IMR-90 (cell line): ENCODE measurements around the gene COL13A1.

Experiments
- BHLHE40 ChIP-seq: fragments of 150-350 bp; IDR thresholded peaks from 2 replicates; pipeline ENCODE4 v1.6.1; 2016; ENCODE audit warnings: mild to moderate bottlenecking, low read depth, low read length
- CTCF ChIP-seq: conservative IDR thresholded peaks from 2 replicates; pipeline ENCODE4 v1.5.1; 2012; ENCODE audit warnings: mild to moderate bottlenecking, low read depth, low read length, improper control_type of control experiment
- FOS ChIP-seq: fragments of 150-350 bp; IDR thresholded peaks from 2 replicates; pipeline ENCODE4 v1.6.1; 2016; ENCODE audit warnings: low read depth, low read length
- MAFK ChIP-seq: IDR thresholded peaks from 2 replicates; pipeline ENCODE4 v1.6.1; 2012; ENCODE audit warnings: low read depth, low read length, improper control_type of control experiment
- MXI1 ChIP-seq: IDR thresholded peaks from 2 replicates; pipeline ENCODE4 v1.6.1; 2012; ENCODE audit warnings: low read depth, mild to moderate bottlenecking, low read length, moderate library complexity, borderline replicate concordance
- POLR2A ChIP-seq: IDR thresholded peaks from 2 replicates; pipeline ENCODE4 v1.6.1; 2012; ENCODE audit warnings: mild to moderate bottlenecking, low read depth, low read length
- RAD21 ChIP-seq: IDR thresholded peaks from 2 replicates; pipeline ENCODE4 v1.6.1; 2012; ENCODE audit warnings: low read length, improper control_type of control experiment
- RCOR1 ChIP-seq: IDR thresholded peaks from 2 replicates; pipeline ENCODE4 v1.6.1; 2012; ENCODE audit warnings: mild to moderate bottlenecking, low read length, improper control_type of control experiment; ENCODE audit not compliant: insufficient replicate concordance
- SMC3 ChIP-seq: fragments of 150-350 bp; IDR thresholded peaks from 2 replicates; pipeline ENCODE4 v1.6.1; 2016; ENCODE audit warnings: low read depth, mild to moderate bottlenecking, antibody characterized with exemption, low read length, moderate library complexity
- TF ChIP-seq, protein P1 (sequence below): fragments of 150-350 bp; IDR thresholded peaks from 2 replicates; pipeline ENCODE4 v1.6.1; 2017; ENCODE audit warnings: mild to moderate bottlenecking, antibody characterized with exemption, low read length, low read depth
- TF ChIP-seq, protein P2 (sequence below): fragments of 150-350 bp; IDR thresholded peaks from 2 replicates; pipeline ENCODE4 v1.6.1; 2016; ENCODE audit warnings: low read depth, mild to moderate bottlenecking, low read length, moderate library complexity, borderline replicate concordance

DNA sequence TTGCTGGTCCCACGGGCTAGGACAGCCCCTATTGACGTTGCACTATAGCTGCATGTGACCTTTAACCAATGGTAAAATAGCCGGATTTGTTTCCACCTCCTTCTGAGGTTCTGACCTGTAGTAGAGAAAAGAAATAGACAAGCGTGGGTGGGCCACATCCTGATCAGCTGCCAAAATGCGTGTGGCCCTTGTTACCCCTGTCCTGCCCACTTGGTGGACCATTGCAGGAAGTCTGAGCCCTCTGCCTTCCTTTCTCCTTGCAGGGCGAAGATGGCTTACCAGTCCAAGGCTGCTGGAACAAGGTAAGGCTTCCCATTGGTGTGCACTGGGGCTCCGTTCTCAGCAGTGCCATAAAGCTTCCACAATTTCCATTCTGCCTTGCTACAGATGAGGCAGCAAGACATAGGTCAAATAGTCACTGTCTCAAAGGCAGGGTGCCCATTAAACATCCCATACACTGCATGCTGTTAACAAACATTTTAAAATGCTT is 155.1 kb downstream of the COL13A1 start:
- TF ChIP-seq CTCF (no peak), MAFK (no peak), POLR2A (no peak), RCOR1 (no peak), RAD21 (no peak), SMC3 (no peak), FOS (no peak), BHLHE40 (no peak), MXI1 (no peak)
- TF ChIP-seq, protein P1, sequence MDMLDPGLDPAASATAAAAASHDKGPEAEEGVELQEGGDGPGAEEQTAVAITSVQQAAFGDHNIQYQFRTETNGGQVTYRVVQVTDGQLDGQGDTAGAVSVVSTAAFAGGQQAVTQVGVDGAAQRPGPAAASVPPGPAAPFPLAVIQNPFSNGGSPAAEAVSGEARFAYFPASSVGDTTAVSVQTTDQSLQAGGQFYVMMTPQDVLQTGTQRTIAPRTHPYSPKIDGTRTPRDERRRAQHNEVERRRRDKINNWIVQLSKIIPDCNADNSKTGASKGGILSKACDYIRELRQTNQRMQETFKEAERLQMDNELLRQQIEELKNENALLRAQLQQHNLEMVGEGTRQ, result no peak
- TF ChIP-seq, protein P2, sequence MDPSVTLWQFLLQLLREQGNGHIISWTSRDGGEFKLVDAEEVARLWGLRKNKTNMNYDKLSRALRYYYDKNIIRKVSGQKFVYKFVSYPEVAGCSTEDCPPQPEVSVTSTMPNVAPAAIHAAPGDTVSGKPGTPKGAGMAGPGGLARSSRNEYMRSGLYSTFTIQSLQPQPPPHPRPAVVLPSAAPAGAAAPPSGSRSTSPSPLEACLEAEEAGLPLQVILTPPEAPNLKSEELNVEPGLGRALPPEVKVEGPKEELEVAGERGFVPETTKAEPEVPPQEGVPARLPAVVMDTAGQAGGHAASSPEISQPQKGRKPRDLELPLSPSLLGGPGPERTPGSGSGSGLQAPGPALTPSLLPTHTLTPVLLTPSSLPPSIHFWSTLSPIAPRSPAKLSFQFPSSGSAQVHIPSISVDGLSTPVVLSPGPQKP, result no peak
